Breast epithelium (tissue), 4 donors: ENCODE measurements around the gene CRP. TPM values are rescaled to one million over a fixed set of nuclear protein-coding genes. Genes with fewer than 3 reads are reported as not detected.

Source experiments
- DNase-seq, 2 donors: peaks; one replicate each; pipeline ENCODE4 v3.0.0-alpha.2; 2019; ENCODE audit warnings: low spot score in 2 of 2
- H3K27ac ChIP-seq, 2 donors: fragments of 200-600 bp; sonication (generic) in 1 of 2; one replicate each; pipeline ENCODE4 v1.5.1; 2016 to 2019; ENCODE audit warnings: mild to moderate bottlenecking in 1 of 2
- H3K27me3 ChIP-seq, 2 donors: fragments of 200-600 bp; sonication (generic) in 1 of 2; one replicate each; pipeline versions ENCODE4 v1.5.1 to v1.6.0; 2017 to 2019; ENCODE audit warnings: control low read depth in 1 of 2, mild to moderate bottlenecking in 1 of 2
- H3K36me3 ChIP-seq: fragments of 200-600 bp; one replicate; pipeline ENCODE4 v1.5.1; 2019
- H3K4me1 ChIP-seq, 2 donors: fragments of 200-600 bp; sonication (generic); one replicate each; pipeline ENCODE4 v1.5.1; 2016 to 2019; ENCODE audit warnings: control low read depth in 1 of 2
- H3K4me3 ChIP-seq, 3 donors: fragments of 200-600 bp; sonication (generic); 1 replicate in 2 of 3; 2 replicates in 1 of 3; pipeline ENCODE4 v1.5.1; 2016 to 2019; ENCODE audit warnings: mild to moderate bottlenecking in 3 of 3, moderate library complexity in 2 of 3
- H3K9me3 ChIP-seq, 2 donors: fragments of 200-600 bp; sonication (generic) in 1 of 2; one replicate each; pipeline ENCODE4 v1.5.1; 2016 to 2019; ENCODE audit warnings: control low read depth in 1 of 2
- POLR2A ChIP-seq: fragments of 450-650 bp; IDR thresholded peaks from one replicate; pipeline ENCODE4 v1.6.1; 2016; ENCODE audit warnings: antibody characterized with exemption, mild to moderate bottlenecking, moderate library complexity
- POLR2AphosphoS5 ChIP-seq, 3 donors: sonication (generic); formaldehyde crosslinking; IDR thresholded peaks; one replicate each; pipeline ENCODE4 v1.6.1; 2017; ENCODE audit warnings: antibody characterized with exemption in 3 of 3
- intact Hi-C: fragments of 100-400 bp; cut with DNase I; formaldehyde crosslinking; loops from one replicate; pipeline ENCODE4 v1.15.1; 2023; ENCODE audit warnings: low total_unique reads
- total RNA-seq, 3 donors: library from RNA; depleted of rRNA; stranded (reverse); fragments of >200 nt; gene quantifications; one replicate each; pipeline ENCODE4 v1.1.0, GENCODE V29; 2016
- TF ChIP-seq, protein P1 (sequence below), 3 donors: fragments of 450-650 bp; IDR thresholded peaks; one replicate each; pipeline ENCODE4 v1.5.1; 2016 to 2017; ENCODE audit warnings: antibody characterized with exemption in 3 of 3, mild to moderate bottlenecking in 3 of 3, moderate library complexity in 3 of 3

The CRP gene
- total RNA-seq, 3 donors from 2014 or later: 0.33 to 0.48 TPM; not detected in 1

- no peaks in the 10 kb centered on the region for H3K4me1 ChIP-seq
- no peaks in the 10 kb centered on the region for H3K36me3 ChIP-seq
- H3K27me3 ChIP-seq: no peaks in the 10 kb centered on the region
- DNase-seq: no peak
- no peak for TF ChIP-seq POLR2AphosphoS5 (IDR thresholded peaks at IDR 0.05)
- TF ChIP-seq POLR2A: no peak
- TF ChIP-seq, protein P1, sequence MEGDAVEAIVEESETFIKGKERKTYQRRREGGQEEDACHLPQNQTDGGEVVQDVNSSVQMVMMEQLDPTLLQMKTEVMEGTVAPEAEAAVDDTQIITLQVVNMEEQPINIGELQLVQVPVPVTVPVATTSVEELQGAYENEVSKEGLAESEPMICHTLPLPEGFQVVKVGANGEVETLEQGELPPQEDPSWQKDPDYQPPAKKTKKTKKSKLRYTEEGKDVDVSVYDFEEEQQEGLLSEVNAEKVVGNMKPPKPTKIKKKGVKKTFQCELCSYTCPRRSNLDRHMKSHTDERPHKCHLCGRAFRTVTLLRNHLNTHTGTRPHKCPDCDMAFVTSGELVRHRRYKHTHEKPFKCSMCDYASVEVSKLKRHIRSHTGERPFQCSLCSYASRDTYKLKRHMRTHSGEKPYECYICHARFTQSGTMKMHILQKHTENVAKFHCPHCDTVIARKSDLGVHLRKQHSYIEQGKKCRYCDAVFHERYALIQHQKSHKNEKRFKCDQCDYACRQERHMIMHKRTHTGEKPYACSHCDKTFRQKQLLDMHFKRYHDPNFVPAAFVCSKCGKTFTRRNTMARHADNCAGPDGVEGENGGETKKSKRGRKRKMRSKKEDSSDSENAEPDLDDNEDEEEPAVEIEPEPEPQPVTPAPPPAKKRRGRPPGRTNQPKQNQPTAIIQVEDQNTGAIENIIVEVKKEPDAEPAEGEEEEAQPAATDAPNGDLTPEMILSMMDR (IDR thresholded peaks at IDR 0.05): no peak
- intact Hi-C loops: no loop called here
- peaks cover 9 to 11% of the 10 kb centered on the region in 2 donors for H3K9me3 ChIP-seq
- H3K27ac ChIP-seq: peak overlapping the region; percentile 29 to 65
- H3K4me3 ChIP-seq: no peak overlapping the region
Measured at GRCh38 chr1:159715855-159716254, 1.5 kb upstream of the CRP start.

DNA sequence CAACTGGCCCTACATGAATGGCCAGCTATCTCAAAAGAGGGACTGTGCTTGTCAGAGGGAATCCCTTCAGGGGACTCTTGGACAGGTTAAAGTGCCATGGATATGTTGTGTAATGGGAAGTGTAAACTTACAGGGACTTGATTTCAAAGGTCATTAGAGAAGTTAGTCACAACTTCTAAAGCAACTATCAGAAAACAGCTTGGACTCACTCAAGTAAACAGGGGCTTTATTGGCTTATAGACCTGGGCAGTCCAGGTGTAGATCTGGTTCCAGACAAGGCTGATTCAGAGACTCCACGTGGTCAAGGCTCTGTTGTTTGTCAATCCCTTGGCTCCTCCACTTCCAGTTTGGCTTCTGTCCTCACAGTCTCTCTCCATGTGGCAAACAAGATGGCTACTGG is 2.3 kb downstream of the CRP start:
- no peaks in the 10 kb centered on the region for H3K9me3 ChIP-seq

GRCh38 chr1:159707472-159708260 is 6.7 kb downstream of the CRP start:
- intact Hi-C loops: no loop called here
- TF ChIP-seq POLR2A (no peak), POLR2AphosphoS5 (IDR thresholded peaks at IDR 0.05) (no peak)
- TF ChIP-seq, protein P1 (IDR thresholded peaks at IDR 0.05): no peak
- H3K4me3 ChIP-seq: no peak overlapping the region
- H3K27me3 ChIP-seq: no peaks in the 10 kb centered on the region
- no peaks in the 10 kb centered on the region for H3K36me3 ChIP-seq
- H3K4me1 ChIP-seq: no peaks in the 10 kb centered on the region
- H3K27ac ChIP-seq: no peak overlapping the region
- no peak for DNase-seq
- H3K9me3 ChIP-seq: no peaks in the 10 kb centered on the region

More for the DNA sequence above, 2.3 kb downstream of the CRP start:
- Histone ChIP-seq H3K36me3 (no peaks in the 10 kb centered on the region), H3K4me3 (no peak overlapping the region), H3K27me3 (no peaks in the 10 kb centered on the region), H3K27ac (peak overlapping the region in 1 of 2 donors; percentile 10), H3K4me1 (no peaks in the 10 kb centered on the region)
- no peak for DNase-seq
- TF ChIP-seq, protein P1 (IDR thresholded peaks at IDR 0.05): no peak
- no peak for TF ChIP-seq POLR2AphosphoS5 (IDR thresholded peaks at IDR 0.05)
- no peak for TF ChIP-seq POLR2A
- intact Hi-C loops: no loop called here

- H3K36me3 ChIP-seq: no peaks in the 10 kb centered on the region
- H3K4me1 ChIP-seq: no peaks in the 10 kb centered on the region
- no peak for DNase-seq
- TF ChIP-seq POLR2AphosphoS5 (IDR thresholded peaks at IDR 0.05) (no peak), POLR2A (no peak)
- TF ChIP-seq, protein P1 (IDR thresholded peaks at IDR 0.05): no peak
- no peaks in the 10 kb centered on the region for H3K9me3 ChIP-seq
- intact Hi-C loops: no loop called here
- H3K27me3 ChIP-seq: no peaks in the 10 kb centered on the region
- H3K27ac ChIP-seq: peak overlapping the region in 1 of 2 donors; percentile 49
- H3K4me3 ChIP-seq: no peak overlapping the region
Measured at GRCh38 chr1:159705904-159706256, 8.5 kb downstream of the CRP start.

GRCh38 chr1:159705251-159705903 is 9.0 kb downstream of the CRP start:
- intact Hi-C loops: no loop called here
- no peak for TF ChIP-seq POLR2A
- TF ChIP-seq POLR2AphosphoS5 (IDR thresholded peaks at IDR 0.05): no peak
- TF ChIP-seq, protein P1 (IDR thresholded peaks at IDR 0.05): no peak
- Histone ChIP-seq H3K4me1 (no peaks in the 10 kb centered on the region), H3K27ac (peak overlapping the region; percentile 6 to 49), H3K36me3 (no peaks in the 10 kb centered on the region), H3K27me3 (no peaks in the 10 kb centered on the region), H3K9me3 (no peaks in the 10 kb centered on the region), H3K4me3 (no peak overlapping the region)
- no peak for DNase-seq
